SKM-1 treated with dmso at 0.1 percent for 144 hours (cell line): ENCODE results near the gene SNX13.

Source experiments
- DNase-seq: peaks from one replicate; lab custom pipeline; 2025; ENCODE audit not compliant: unreplicated experiment; lab: John Stamatoyannopoulos, UW

The SNX13 gene, protein sequence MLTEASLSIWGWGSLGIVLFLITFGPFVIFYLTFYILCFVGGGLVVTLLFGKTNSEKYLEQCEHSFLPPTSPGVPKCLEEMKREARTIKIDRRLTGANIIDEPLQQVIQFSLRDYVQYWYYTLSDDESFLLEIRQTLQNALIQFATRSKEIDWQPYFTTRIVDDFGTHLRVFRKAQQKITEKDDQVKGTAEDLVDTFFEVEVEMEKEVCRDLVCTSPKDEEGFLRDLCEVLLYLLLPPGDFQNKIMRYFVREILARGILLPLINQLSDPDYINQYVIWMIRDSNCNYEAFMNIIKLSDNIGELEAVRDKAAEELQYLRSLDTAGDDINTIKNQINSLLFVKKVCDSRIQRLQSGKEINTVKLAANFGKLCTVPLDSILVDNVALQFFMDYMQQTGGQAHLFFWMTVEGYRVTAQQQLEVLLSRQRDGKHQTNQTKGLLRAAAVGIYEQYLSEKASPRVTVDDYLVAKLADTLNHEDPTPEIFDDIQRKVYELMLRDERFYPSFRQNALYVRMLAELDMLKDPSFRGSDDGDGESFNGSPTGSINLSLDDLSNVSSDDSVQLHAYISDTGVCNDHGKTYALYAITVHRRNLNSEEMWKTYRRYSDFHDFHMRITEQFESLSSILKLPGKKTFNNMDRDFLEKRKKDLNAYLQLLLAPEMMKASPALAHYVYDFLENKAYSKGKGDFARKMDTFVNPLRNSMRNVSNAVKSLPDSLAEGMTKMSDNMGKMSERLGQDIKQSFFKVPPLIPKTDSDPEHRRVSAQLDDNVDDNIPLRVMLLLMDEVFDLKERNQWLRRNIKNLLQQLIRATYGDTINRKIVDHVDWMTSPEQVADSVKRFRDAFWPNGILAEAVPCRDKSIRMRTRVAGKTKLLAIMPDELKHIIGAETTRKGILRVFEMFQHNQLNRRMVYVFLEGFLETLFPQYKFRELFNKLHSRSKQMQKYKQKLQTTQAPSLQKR

DNA sequence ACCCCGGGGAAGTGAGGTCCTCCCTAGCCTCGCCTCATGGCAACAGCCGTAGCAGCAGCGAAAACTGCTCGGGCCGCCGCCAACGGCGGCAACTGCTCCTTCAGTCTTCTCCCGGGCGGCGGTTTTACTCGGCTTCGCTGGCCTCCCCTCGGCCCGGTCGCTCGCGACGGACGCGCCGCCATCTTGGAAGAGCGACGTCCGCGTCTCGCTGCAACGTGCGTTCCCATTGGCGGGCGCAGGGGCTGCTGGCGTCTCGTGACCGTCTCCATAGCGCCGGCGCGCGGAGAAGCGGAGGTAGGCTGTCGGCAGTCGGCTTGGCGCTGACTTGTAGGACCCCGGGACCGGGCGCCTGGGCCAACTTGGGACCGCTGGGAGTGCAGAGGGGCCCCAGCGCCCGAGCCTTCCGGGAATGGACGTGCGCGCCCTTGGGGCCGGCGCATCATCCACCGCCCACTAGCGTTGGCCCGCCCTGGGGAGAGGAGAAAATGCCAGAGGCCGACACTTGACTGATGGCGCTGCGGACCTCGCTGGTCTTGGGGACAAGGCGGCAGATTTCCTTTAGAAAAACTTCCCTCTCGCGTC lies at the start of gene SNX13:
Gene SNX13, minus strand, starts transcription at position 193 of the 582 bp plus-strand sequence. CDS start 199 bp downstream, outside the sequence.
- DNase-seq = peak; percentile 83

DNA sequence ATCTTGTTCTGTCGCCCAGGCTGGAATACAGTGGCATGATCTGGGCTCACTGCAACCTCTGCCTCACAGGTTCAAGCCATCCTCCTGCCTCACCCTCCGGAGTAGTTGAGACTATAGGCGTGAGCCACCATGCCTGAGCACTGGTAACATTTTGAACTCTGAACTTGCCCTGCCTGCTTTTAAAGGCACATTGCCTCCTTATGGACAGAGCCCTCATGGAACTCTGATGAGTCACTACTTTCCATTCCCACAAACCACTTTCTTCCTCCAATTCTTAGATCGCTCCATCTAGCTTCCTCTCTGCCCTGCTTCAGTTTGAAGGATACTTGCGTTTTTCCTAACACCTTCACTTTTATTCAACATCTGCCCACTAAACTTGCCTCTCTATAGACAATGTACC lies 49.3 kb upstream of the SNX13 start:
- DNase-seq = no peak

DNA sequence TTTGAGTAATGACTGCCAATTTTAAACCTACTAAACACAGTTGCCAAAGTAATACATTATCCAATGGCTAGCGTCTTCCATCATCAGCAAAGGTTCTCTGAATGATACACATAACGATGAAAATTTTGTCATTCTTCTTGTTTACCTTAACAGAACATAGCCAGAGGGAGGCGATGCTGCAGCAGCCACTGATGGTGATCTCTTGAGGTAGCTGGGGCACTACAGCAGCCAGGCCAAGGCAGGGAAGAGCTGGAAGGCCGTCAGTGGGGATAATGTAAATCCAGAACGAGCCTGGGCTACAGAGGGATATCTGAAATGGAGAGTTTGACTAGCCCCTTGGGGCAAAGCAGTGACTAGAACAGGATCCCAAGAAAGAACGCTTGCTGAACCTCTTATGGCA lies 48.6 kb upstream of the SNX13 start:
- no peak for DNase-seq

DNA sequence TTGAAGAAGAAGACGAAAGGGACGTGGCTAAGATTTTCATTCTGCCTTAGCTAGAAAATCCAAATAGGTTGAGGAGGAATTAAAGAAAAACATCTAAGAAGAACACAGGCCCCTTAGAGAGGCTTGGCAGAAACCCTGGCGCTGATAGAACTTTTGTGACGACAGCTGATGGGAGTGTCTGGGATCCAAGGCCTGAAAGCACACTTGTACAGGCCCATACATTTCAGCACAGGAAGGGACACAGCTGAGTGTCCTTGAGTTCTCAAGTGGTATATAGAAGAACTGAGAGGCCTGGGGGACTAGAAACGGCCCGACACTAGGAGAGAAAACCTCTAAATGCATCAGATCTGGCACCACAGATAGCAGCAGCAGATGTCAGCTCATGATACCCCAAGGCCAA lies 47.8 kb upstream of the SNX13 start:
- no peak for DNase-seq

DNA sequence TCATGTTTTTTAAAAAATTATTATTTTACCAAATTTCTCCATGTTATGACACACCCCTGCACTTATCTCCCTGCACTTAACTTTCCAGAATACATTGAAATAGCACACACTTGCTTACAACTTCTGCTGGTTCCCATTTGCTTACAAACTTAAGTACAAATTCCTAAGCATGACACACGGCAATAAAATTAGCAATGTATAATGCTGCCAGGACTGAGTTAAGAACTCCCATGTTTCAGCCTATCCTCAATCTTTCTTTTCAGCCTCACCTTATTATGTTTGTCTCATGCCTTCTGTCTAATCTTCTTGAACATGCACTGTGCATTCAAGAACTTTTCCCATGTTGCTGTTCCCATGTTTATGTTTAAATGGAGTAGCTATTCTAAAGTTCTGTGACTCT lies 46.6 kb upstream of the SNX13 start:
- DNase-seq = no peak

DNA sequence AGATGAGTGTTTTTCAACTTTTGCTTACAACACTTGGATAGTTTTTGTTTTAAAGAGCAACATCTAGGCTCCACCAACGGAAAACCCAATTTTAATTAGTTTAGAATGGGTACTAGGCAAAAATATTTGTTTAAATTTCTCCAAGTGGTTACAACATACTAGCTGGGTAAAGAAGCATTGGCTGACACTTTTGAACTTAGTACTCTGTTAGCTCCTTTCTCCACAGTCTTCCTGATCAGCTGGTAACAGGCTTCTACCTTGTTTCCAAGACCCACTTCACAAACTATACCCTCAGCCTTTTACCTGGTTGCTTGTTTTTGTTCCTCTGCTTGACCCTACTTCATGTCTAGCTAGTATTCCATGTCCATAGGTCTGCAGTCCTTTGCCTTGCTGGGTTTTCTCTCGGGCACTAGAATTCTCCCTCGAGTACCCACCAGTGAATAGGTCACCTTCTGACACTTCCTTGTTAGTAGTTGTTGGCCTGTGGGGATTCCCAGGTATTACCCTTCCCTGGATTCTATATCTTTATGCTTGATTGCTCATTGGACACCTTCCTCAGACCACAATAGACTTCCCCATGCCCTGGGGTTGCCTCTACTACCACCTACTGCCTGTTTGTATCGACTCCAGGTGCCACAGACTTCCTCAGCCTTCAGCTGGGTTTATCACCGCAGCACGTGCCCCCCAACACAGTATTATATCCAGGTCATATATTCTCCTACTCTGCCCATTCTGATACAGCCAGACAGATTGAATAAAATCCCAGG lies 45.4 kb upstream of the SNX13 start:
- no peak for DNase-seq

DNA sequence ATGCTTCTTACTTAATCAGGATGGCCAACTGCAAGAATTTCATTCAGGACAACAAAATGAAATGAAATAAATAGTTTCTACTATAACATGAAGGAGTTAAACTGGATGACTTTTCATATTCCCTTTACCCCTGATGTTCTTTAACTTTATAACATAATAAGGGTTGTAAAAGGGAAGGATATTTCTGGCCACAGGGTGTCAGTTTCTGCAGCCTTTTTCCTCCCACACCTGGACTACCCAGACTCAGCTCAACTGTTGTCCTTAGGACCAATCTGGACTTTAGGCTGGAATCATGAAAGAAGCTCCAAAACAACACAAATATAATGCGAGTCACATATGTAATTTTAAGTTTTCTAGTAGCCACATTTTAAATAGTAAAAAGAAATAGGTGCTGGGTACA lies 44.0 kb upstream of the SNX13 start:
- no peak for DNase-seq

DNA sequence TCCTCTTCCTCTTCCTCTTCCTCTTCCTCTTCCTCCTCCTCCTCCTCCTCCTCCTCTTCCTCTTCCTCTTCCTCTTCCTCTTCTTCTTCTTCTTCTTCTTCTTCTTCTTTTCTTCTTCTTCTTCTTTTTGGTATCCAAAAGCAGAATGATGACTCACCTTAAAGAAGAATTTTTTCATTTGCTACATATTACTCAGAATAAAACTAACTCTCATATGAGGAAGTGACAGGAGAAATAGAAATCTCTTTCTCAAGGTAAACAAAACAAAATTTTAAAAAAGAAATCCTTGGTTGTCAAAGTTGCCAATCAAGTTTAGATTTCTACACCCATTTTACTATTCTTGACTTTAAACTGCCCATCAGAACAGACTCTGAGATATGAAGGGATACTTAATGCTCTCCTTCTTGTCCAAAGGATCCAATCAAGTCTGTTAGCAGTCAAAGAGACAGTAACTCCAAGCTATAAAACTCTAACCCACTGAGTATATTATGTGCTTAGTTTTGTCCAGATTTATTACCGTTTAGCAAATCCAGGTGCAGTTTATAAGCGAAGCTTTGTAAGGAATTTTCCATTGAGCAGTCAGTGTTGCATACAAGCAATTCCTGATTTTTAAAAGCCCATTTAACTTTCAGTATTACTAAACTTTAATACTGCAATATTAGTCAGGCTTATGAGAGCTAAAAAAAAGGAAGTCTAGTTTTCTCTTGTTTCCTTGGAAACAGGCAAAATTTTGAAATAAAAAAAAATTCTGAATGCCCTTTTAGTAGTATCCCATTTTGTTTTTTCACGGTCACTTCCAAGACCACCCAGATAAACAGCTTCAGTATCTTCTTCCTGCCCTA lies 43.1 kb upstream of the SNX13 start:
- no peak for DNase-seq

DNA sequence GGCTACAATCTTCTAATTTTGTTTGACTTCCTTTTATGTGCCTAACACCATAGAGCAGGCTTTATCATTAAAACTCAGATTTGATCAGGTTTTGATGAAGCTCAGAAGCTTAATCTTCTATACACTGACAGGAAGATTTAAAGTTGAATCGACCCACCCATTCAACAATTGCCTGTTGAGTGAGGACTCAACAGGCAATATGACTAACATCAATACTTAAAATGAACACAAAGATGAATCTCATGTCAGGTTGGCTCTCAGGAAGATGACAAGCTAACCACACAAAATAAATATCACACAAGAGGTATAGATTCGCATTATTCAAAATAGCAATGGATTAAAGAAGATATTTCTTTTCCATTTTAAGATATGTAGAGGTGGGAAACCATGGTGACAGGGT lies 36.7 kb upstream of the SNX13 start:
- no peak for DNase-seq

DNA sequence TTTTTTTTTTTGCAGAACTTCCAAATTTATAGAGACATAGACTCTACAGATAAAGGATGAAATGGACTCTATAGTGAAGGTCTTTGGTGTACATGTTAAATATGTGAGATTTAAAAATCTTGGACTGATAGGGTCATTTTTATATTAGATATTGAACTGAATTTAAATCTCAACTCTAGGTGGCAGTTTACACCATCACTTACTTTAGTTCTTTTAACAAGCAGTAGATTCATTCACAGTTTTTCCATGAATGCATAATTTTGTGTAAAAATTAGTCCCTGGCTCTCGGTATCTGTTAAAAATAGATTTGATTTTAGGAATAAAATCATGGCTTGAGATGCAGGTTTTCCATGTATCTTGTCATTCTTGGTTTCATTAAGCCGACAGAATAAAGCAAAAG lies 31.1 kb upstream of the SNX13 start:
- DNase-seq = no peak

DNA sequence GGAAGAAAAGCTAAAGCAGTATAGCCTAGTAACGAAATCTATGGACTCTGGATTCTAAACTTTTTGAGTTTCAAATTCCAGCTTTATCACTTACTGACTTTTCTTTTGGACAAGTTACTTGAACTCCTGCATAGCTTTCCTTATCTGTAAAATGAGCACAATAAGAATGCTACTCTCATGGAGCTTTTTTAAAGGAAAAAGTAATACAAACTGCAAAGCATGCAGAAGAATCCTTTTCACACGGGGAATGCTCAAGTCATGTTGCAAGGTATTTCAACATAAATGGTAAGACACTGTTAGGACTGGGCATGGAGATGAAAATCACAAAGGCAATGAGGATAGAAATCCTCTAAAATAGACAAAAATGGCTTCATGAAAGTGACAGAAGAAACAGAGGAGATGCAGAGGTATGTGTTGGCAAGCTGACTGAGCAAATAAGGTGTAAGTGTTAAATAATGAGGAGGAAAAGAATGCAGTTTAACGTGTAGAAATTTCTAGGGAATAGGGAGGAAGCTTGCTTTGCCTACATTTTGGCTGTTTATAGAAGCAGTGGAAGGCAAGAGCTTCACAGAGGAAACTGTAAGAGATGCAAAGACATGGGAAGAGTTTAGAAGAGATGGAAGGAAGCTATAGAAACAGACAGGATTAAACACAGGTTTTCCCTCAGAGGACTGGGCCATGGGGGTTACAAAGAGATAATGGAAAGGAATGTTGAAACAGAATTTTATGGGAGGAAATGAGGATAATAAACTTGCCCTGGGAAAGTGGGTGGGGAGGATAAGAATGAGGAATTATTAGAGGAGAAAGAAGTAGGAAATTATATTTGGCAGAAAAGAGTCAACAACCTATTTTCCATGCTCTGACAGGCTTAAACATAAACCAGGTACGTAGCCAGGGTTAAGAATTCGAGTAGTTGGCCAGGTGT lies 28.8 kb upstream of the SNX13 start:
- no peak for DNase-seq

DNA sequence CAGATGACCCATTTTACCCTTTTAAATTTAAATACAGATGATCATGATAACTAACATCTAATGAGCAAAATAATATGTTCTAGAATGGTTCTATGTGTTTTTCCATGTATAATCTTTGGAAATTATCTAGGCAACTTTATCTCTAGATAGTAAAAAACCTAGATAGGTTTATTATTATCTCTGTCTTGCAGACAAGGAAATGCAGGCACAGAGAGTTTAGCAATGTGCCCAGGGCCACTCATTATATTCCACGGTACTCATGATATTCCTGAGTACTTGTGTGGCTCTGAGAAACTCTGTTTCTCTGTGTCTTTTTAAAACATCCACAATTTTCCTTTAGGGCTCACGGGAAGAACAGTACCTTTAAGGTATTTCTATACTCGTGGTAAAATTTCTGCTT lies 26.4 kb upstream of the SNX13 start:
- no peak for DNase-seq

DNA sequence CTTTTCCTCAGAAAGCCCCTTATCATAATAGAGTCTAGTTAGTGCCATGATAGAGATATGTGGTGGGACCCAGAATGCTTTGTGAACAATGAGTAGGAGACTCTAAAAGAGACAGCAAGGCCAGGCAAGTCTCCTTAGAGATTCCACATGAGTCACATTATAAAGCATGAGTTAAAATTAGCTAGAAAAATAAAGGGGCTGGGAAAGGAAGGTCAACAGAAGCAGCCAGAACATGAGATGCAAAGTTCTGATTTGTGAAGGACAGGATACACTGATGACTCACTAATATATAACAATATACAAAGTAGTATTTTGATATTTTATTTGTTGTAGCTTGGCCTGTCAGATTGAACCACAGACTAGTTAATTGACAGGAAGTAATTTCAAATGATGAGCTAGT lies 25.3 kb upstream of the SNX13 start:
- no peak for DNase-seq

DNA sequence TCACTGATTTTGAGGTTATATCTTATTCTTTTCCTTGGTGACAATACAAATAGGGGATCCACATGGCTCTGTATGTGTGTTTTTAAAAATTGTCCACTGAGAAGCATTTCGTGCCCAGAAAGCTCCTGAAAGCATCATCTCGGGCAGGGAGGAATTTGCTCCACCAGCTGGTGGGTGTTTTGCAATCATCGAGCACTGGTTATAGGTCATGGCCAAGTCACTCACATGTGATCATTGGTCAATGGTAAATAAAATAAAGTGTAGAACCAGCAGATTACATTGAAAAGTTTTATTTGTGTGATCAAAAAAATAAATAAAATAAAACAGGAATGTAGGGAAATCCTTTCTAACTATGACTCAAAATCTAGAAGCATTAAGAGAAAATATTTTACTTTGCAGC lies 23.0 kb upstream of the SNX13 start:
- no peak for DNase-seq

DNA sequence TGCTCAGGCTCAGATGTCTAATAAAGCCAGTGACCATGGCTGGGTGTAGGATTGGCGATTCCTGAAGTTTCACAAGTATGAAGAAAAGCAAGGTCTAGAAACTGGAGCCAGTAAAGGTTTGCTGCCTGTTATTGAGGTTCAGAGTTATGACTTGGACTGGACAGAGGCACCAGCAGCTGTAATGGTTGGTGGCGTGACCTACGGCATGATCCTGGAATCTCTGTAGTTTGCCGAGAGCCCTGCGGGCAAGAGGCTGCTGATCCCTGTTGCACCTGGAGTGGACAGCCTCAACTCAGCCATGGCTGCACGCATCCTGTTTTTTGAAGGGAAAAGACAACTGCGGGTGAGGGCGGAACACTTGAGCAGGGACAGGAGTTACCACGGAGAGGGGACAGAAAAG lies 22.4 kb upstream of the SNX13 start:
- DNase-seq = no peak

DNA sequence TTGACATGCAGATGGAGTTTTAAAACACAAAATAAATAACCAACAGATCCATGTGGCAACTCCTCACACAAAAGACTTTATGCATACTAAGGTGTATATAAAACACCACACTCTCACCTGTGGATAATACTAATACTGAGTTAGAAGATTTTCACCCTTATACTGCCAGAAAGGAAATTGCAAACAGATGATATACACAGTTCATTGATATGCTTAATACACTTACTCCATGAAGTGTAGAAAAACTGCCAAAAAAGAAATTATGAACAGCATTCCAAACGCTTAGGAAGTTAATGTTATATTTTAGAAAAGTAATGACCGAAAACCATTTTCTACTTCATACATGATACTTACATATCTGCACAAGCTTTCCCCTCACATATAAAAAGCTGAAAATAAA lies 17.6 kb upstream of the SNX13 start:
- DNase-seq = no peak

DNA sequence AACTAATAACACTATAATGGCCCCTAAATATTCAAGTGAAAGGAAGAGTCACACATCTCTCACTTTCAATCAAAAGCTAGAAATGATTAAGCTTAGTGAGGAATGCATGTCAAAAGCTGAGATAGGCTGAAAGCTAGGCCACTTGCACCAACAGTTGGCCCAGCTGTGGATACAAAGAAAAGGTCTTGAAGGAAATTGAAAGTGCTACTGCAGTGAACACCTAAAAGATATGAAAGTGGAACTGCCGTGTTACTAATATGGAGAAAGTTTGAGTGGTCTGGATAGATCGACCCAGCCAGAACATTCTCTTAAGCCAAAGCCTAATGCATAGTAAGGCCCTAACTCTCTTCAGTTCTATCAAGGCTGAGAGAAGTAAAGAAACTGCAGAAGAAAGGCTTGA lies 12.1 kb upstream of the SNX13 start:
- no peak for DNase-seq

DNA sequence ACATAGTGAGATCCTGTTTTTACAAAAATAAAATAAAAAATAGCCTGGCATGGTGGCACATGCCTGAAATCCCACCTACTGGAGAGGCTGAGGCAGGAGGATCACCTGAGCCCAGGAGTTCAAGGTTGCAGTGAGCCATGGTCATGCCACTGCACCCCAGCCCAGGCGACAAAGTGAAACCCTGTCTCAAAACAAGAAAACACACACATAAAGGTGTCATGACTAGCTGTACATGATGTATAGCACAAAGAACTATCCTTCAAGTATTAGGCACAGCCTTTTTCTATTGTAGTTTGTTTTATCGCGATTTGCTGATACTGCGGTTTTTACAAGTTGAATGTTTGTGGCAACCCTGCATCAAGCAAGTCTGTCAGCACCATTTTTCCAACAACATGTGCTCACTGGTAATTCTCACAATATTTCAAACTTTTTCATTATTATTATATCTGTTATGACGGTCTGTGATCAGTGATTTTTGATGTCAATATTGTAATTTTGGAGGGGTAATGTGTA lies 11.5 kb upstream of the SNX13 start:
- no peak for DNase-seq
